GM18507 (cell line): ENCODE data around the gene C1orf159.
"Not testable (repeated sequence)": the region's sequence is repeated elsewhere in the genome, so short reads cannot be mapped to it uniquely, and the experiment has no call there.

Experiments used
- DNase-seq: peaks from one replicate; pipeline ENCODE4 v3.0.0; 2011; ENCODE audit warnings: low read depth; ENCODE audit not compliant: insufficient read length; ENCODE audit errors: extremely low spot score
- FAIRE-seq: peaks from 2 replicates; lab custom pipeline; 2011; peaks lifted over from hg19 to GRCh38; lab: Jason Lieb, UNC

C1orf159 gene

DNA sequence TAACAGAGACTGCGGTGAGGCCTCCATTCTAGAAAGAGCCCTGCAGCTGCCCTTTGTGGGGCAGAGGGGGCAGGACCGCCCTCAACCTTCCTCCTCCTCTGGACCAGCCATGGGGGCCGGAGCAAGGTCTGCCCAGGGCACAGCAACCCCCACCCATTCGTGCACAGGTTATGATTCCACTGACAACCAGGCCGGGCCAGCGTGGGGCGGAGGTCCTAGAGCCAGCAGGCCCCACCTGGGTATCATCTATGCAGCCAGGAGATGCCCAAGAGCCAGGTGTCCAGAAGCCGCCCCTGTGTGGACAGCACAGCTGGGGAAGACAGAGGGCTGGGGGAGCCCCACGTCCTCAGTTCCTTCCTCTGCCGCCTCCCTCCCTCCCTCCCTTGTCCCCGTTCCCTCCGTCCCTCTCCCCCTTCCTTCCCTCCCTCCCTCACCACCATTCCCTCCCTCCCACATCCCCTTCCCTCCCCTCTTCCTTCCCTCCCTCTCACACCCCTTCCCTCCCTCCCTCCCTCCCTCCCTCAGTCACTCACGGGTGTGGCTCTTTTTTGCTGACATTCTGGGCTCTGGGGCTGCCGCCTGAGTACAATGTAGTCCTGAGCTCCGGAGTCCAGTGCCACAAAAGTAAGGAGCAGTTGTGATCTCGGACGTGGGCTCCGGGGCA is 54.1 kb downstream of the C1orf159 start:
- DNase-seq (no peak), FAIRE-seq (no peak)

DNA sequence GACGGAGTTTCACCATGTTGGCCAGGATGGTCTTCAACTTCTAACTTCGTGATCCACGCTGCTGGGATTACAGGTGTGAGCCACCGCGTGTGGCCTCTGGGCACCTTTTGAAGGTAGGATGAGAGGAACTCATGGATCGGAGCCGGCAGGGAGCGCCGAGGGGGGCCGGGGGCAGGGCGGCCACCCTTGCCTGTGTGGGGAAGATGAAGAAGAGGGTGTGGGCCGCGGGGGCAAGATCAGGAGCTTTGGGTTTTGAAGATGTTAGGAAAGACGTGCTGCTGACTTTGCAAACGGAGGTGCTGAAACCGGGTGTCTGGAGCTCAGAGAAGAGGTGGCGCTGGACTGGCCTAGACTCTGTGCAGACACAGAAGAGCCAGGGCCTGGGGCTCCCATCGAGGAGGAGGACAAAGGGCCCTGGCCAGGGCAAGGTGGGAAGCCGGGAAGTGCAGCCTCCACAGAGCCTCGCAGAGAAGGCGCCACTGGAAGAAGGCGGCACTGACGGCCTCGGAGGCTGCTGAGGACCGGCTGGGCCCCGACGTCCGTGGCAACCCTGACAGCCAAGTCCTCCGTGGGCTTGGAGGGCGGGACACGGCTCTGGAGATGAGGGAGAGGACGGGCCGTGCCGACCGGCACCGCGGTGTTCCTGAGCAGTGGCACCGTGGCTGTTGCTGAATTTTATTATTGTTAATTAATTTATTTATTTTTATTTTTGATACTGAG is 55.4 kb downstream of the C1orf159 start:
- DNase-seq: no peak
- no peak for FAIRE-seq

DNA sequence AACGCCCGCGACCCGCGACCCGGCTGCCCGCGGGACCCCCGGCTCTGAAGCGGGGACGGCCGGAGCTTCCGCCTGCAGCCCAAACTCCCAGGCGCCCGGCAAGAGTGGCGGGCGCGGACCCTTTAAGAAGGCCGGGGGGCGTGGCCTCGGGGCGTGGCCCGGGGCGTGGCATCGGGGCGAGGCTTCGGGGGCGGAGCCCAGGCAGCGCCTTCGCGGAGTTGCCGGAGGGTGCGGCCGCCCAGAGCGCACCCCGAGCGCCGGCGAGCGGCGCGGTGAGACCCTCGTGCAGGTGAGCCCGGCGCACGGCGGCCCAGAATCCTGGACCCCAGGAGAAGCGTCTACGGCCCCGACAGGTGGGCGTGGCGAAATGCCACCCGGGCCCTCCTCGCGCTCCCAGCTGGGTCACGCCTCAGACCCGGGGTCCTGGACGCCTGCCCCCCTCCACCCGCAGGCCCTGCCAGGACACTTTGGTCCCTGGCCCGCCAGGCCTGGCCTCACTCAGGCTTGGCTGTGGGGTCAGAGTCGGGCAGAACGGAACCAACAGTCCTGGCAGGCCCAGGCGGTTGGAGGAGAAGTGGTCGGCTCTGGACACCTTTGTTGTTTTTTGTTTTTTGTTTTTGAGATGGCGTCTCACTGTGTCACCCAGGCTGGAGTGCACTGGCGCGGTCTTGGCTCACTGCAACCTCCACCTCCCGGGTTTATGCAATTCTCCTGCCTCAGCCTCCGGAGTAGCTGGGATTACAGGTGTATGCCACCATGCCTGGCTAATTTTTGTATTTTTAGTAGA is 56.2 kb downstream of the C1orf159 start:
- FAIRE-seq: peak; percentile 15
- peak; percentile 97 for DNase-seq

DNA sequence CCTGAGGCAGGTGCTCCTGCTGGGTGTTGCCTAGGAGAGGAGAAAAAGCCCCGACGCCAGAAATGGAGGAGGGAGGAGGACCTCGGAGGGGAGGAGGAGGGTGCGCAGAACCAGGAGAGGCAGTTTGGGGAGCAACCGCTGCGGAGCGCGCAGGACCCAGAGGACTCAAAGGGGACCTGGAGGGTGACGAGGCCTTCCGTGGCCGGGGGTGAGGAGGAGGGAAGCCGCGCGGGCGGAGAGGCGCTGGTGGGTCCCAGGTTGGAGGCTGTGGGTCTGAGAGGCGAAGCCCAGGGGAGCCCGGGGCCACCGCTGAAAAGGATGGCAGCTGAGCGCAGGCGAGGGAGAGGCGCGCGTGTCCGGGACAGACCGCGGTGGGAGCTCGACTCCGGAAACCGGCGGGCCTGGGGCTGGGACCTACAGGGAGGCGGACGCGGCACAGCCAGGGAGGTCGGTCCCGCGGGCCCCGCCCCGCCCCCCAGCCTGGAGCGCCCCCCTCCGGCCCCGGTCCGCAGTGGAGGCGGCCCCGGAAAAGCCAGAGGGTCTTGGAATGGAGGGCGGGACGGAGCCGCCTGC is 56.9 kb downstream of the C1orf159 start:
- DNase-seq (no peak), FAIRE-seq (no peak)

DNA sequence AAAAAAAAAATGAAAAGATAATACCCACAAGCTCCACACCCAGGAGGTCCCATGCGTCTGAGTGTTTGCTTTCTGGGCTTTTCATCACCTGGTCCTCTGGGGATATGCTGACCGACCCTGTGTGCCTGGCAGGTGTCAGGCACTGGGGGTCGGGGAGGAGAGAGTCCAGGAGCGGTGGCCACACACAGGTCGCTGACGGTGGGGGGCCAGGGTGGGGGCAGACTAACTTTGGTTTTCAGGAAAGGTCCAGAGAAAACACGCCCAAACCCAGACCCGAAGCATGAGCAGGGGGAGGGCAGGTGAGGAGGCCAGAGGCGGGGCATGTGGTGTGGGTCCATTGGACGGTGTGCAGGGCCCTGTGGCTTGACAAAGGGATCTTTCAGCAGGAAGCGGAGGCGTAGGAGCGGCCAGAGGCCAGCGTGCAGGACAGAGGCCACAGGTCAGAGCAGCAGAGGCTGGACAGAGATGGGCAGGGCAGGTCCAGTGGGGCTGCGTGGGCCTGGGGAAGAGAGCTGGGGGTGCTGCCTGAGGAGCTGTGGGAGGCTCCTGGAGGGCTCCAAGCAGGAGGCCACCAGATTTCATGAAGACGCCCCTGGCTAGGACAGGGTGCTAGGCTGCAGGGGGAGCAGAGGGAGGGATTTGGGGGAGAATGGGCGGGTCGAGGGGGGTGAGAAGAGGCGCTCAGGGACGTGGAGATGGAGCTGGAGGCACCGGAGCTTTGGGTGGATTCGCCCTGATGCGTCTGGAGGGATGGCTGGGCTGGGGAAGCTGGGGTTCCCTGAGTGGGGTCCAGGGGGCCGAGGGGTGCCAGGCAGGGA is 57.6 kb downstream of the C1orf159 start:
- no peak for DNase-seq
- FAIRE-seq: no peak

DNA sequence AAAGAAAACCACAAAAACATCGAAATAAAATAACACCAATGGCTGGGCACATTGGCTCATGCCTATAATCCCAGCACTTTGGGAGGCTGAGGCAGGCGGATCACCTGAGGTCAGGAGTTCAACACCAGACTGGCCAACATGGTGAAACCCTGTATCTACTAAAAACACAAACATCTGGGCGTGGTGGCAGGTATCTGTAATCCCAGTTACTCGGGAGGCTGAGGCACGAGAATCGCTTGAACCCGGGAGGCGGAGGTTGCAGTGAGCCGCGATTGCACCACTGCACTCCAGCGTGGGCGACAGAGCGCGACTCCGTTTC is 58.2 kb downstream of the C1orf159 start:
- FAIRE-seq, DNase-seq: not testable (repeated sequence)

DNA sequence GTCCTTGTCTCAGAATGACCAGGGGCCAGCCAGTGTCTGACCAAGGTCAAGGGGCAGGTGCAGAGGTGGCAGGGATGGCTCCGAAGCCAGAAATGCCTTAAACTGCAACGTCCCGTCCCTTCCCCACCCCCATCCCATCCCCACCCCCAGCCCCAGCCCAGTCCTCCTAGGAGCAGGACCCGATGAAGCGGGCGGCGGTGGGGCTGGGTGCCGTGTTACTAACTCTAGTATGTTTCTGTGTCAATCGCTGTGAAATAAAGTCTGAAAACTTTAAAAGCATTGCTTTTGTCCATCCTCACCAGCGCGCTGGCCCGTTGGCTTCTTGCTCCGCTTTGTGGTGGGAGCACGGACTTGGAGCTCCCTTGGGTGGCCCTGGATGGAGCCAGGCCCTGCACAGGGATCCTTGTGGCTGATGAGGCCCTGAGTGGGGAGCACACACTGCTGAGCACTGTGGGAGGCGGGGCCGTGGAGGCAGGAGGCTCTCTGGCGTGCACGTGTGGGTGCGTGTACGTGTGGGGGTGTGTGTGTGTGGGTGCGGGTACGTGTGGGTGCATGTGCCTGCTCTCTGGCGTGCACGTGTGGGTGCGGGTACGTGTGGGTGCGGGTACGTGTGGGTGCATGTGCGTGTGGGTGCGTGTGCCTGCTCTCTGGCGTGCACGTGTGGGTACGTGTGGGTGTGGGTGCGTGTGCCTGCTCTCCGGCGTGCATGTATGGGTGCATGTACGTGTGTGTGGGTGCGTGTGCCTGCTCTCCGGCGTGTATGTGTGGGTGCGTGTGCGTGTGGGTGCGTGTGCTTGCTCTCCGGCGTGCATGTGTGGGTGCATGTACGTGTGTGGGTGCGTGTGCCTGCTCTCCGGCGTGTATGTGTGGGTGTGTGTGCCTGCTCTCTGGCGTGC is 59.8 kb downstream of the C1orf159 start:
- FAIRE-seq (no peak), DNase-seq (no peak)

DNA sequence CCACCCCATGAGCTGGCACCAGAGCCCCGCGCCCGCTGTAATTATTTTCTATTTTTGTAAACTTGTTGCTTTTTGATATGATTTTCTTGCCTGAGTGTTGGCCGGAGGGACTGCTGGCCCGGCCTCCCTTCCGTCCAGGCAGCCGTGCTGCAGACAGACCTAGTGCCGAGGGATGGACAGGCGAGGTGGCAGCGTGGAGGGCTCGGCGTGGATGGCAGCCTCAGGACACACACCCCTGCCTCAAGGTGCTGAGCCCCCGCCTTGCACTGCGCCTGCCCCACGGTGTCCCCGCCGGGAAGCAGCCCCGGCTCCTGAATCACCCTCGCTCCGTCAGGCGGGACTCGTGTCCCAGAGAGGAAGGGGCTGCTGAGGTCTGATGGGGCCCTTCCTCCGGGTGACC is 60.9 kb downstream of the C1orf159 start:
- DNase-seq: no peak
- no peak for FAIRE-seq

DNA sequence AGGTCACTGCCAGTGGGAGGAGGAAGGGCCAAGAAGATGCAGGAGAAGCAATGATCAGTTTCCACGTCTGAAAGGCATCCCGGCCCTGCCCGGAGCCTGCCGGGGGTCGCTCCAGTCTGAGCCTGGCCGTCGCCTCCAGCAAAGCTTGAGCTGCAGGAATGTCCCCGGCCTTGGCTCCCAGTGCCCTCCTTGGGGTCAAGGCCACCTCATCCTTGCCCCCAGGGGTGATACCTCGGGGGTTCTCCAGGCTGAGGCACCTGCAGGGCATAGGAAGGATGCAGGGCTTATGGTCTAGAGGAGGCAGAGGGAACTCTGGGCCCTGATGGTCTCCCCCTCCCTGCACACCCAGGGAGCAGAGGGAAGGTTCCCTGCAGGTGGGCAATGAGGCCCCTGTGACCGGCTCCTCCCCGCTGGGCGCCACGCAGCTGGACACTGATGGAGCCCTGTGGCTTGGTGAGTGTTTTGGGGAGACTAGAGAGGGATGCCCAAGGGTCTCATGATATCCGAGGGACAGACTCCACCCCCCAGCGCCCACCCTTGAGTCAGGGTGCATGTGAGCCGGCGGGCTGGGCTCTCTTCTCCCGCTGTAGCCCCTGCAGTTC is 61.7 kb downstream of the C1orf159 start:
- DNase-seq: no peak
- FAIRE-seq: no peak

DNA sequence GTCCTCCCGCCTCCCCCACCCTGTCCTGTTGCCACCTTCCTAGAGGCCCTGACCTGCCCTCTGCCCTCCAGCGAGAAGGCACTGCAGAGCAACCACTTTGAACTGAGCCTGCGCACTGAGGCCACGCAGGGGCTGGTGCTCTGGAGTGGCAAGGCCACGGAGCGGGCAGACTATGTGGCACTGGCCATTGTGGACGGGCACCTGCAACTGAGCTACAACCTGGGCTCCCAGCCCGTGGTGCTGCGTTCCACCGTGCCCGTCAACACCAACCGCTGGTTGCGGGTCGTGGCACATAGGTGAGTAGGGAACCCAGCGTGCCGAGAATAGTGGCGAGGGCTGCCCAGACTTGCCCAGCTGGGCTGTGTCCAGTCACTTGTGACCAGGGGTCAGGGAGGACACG is 62.2 kb downstream of the C1orf159 start:
- DNase-seq (no peak), FAIRE-seq (no peak)

DNA sequence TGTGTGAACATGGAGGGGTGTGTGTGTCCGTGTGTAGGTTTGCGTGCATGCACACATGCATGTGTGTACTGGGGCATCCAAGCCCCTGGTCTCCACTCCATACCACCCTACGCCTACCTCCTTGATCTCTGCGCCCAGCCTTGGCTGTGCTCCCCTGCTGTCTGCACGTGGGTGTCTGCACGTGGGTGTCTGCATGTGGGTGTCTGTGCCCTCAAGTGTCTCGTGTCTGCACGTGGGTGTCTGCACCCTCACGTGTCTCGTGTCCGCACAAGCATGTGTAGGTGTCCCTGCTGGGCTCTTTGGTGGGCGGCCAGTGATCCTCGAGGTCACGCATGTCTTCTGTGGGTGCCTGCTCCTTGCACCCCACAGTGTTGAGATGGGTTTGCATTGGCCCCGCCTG is 62.9 kb downstream of the C1orf159 start:
- FAIRE-seq (no peak), DNase-seq (no peak)

DNA sequence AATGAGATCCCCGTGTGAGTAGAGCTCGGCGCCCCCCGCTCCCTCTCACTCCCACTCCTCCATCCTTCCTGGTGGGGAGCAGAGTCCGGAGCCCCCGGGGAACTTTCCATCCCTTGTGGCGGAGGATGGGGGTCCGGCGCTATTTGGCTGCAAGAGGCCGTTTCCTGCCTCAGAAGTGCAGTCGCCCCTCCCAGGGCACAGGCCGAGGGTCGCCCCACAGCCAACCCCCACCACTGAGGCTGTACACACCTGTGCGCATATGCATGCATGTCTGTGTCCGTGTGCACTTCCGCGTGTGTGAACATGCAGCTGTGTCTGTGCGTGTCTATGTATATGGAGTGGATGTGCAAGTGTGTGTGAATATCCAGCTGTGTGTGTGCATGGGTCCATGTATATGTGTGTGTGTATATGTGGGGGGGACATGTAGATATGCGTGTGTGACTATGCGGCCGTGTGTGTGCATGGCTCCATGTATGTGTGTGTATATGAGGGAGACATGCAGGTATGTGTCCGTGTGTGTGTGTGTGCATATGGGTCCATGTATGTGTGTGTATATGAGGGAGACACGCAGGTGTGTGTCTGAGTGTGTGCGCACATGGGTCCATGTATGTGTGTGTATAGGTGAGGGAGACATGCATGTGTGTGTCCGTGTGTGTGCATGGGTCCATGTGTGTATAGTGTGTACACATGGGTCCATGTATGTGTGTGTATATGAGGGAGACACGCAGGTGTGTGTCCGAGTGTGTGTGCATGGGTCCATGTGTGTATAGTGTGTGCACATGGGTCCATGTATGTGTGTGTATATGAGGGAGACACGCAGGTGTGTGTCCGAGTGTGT is 63.7 kb downstream of the C1orf159 start:
- FAIRE-seq (no peak), DNase-seq (no peak)

DNA sequence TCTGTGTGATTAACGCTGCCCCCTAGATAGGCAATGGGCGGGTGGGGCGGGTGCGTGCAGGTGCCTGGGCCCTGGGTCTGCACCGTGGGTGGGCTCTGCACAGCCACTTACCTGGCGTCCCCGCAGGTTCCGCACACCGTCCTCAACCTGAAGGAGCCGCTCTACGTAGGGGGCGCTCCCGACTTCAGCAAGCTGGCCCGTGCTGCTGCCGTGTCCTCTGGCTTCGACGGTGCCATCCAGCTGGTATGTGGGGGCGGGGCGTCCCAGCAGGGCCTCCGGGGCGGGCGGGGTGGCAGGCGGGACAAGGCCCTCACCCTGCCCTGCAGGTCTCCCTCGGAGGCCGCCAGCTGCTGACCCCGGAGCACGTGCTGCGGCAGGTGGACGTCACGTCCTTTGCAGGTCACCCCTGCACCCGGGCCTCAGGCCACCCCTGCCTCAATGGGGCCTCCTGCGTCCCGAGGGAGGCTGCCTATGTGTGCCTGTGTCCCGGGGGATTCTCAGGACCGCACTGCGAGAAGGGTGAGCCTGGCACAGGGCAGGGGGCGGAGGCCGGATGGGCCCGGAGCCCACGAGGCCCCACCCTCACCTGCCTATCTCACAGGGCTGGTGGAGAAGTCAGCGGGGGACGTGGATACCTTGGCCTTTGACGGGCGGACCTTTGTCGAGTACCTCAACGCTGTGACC is 64.6 kb downstream of the C1orf159 start:
- FAIRE-seq: no peak
- no peak for DNase-seq

DNA sequence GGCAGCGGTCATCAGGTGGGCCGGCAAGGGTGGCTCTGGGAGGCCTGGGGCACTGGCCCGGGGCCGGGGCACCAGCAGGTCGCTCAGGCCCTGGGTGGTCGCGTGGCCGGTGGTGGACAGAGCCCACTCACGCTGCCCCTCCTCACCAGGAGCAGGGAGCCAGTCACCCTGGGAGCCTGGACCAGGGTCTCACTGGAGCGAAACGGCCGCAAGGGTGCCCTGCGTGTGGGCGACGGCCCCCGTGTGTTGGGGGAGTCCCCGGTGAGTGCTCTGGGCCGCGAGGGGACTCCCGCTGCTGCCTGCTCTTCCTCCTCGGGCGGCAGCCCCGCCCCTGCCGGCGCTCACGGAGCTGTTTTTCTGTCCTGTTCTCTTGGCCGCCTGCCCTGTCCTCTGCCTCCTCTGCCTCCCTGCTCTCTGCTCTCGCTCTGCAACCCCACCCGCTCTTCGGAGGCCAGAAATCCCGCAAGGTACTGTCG is 65.3 kb downstream of the C1orf159 start:
- no peak for DNase-seq
- peak; percentile 42 for FAIRE-seq

DNA sequence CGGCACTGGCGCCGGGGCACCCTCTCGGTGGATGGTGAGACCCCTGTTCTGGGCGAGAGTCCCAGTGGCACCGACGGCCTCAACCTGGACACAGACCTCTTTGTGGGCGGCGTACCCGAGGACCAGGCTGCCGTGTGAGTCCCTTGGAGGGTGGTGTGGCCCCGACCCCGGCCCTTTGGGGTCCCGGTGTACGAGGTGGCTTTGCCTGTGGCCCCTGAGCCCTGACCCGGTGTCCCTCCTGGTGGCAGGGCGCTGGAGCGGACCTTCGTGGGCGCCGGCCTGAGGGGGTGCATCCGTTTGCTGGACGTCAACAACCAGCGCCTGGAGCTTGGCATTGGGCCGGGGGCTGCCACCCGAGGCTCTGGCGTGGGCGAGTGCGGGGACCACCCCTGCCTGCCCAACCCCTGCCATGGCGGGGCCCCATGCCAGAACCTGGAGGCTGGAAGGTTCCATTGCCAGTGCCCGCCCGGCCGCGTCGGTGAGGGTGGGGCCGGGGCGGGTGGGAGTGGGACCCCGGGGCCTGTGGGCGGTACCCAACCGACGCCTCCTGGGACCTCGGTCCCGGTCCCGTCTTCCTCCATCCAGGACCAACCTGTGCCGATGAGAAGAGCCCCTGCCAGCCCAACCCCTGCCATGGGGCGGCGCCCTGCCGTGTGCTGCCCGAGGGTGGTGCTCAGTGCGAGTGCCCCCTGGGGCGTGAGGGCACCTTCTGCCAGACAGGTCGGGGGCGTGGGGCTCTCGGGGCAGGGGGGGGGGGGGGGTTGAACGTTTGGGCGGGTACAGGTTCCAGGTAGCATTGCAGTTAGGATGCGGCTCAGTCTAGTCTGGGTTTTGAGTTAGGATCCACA is 66.3 kb downstream of the C1orf159 start:
- DNase-seq (no peak), FAIRE-seq (no peak)

DNA sequence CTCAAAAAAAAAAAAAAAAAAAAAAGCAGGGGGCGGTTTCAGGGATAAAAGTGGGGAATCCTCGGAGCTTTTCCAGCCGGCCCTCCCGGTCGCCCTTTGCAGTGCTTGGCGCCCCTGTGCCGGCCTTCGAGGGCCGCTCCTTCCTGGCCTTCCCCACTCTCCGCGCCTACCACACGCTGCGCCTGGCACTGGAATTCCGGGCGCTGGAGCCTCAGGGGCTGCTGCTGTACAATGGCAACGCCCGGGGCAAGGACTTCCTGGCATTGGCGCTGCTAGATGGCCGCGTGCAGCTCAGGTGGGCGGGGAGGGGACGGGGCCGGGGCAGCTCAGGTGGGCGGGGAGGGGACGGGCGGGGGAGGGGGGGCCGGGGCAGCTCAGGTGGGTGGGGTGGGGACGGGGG is 67.1 kb downstream of the C1orf159 start:
- DNase-seq: no peak
- FAIRE-seq: no peak
